Endothelial cell of umbilical vein (primary cell): ENCODE results near the gene POLR2H. TPM values are rescaled to one million over a fixed set of nuclear protein-coding genes. Genes with fewer than 3 reads are reported as not detected.
A peak's percentile ranks its signal among the peaks of the same experiment; 100 is the strongest.

Source experiments
- BruUV-seq: library from RNA; stranded (reverse); fragments of 400-500 nt; replicated peaks from 2 replicates; lab custom pipeline; 2021; lab: Mats Ljungman, UMichigan
- CTCF ChIA-PET: fragments of 300-600, 350-600 bp; sonication (Branson Sonifier 250); formaldehyde crosslinking; loops from one replicate; lab custom pipeline; 2021; ENCODE audit warnings: antibody characterized with exemption, inconsistent platforms; lab: Charles Lee
- POLR2A ChIA-PET: fragments of 300-600, 350-600 bp; sonication (Branson Sonifier 250); formaldehyde crosslinking; loops from one replicate; lab custom pipeline; 2021; ENCODE audit warnings: antibody characterized with exemption, inconsistent platforms; lab: Charles Lee
- DNase-seq: peaks from one replicate; pipeline ENCODE4 v3.0.0-alpha.2; 2011; ENCODE audit warnings: low read depth, low spot score
- FAIRE-seq: peaks from 2 replicates; lab custom pipeline; 2011; peaks lifted over from hg19 to GRCh38; lab: Jason Lieb, UNC
- H2AFZ ChIP-seq: 2 replicates; pipeline ENCODE4 v1.6.0; 2012; ENCODE audit warnings: low read depth, low read length, control low read depth, inconsistent platforms
- H3K27ac ChIP-seq: 2 replicates; pipeline ENCODE4 v1.5.1; 2011; ENCODE audit warnings: low read depth, mild to moderate bottlenecking, control low read depth, low read length, moderate library complexity; ENCODE audit not compliant: insufficient read depth
- H3K27me3 ChIP-seq, 2 experiments: 2 replicates each; pipeline versions ENCODE4 v1.6.0 to v1.6.1; 2011; ENCODE audit warnings: low read length in 2 of 2, mixed read lengths in 1 of 2; ENCODE audit not compliant: control insufficient read depth in 2 of 2, insufficient read depth in 2 of 2
- H3K36me3 ChIP-seq, 2 experiments: 2 replicates in 1 of 2; 3 replicates in 1 of 2; pipeline ENCODE4 v1.5.1; 2011; ENCODE audit warnings: low read length in 2 of 2, mild to moderate bottlenecking in 1 of 2, moderate library complexity in 1 of 2; ENCODE audit not compliant: control insufficient read depth in 2 of 2, insufficient read depth in 2 of 2; ENCODE audit errors: extremely low read depth in 1 of 2
- H3K4me1 ChIP-seq: 3 replicates; pipeline ENCODE4 v1.5.1; 2011; ENCODE audit warnings: mild to moderate bottlenecking, low read length; ENCODE audit not compliant: control insufficient read depth, insufficient read depth; ENCODE audit errors: extremely low read depth
- H3K4me2 ChIP-seq: 2 replicates; pipeline ENCODE4 v1.6.1; 2011; ENCODE audit warnings: low read length, control low read depth, mixed read lengths; ENCODE audit not compliant: insufficient read depth
- H3K4me3 ChIP-seq, 3 experiments: fragments of 200-600 bp in 1 of 3; sonication (generic), shearing (Covaris generic) in 1 of 3; replicated peaks in 1 of 3; 2 replicates each; pipeline ENCODE4 v1.5.1; 2011 to 2016; ENCODE audit warnings: control low read depth in 3 of 3, low read length in 3 of 3, mild to moderate bottlenecking in 2 of 3, inconsistent platforms in 1 of 3, low read depth in 1 of 3, moderate library complexity in 1 of 3; ENCODE audit not compliant: insufficient read depth in 1 of 3
- H3K79me2 ChIP-seq: 2 replicates; pipeline ENCODE4 v1.6.0; 2012; ENCODE audit warnings: low read length, inconsistent platforms; ENCODE audit not compliant: control insufficient read depth, insufficient read depth
- H3K9ac ChIP-seq: replicated peaks from 2 replicates; pipeline ENCODE3; 2011; ENCODE audit warnings: low read length, control low read depth; ENCODE audit not compliant: insufficient read depth; ENCODE audit errors: extremely low read depth
- H3K9me1 ChIP-seq: replicated peaks from 3 replicates; pipeline ENCODE4 v1.6.0; 2011; ENCODE audit warnings: mild to moderate bottlenecking, low read length; ENCODE audit not compliant: control insufficient read depth, insufficient read depth; ENCODE audit errors: extremely low read depth
- H3K9me3 ChIP-seq: replicated peaks from 2 replicates; pipeline ENCODE4 v1.5.1; 2012; ENCODE audit warnings: low read length, inconsistent platforms; ENCODE audit not compliant: control insufficient read depth, insufficient read depth
- H4K20me1 ChIP-seq: replicated peaks from 2 replicates; pipeline ENCODE3; 2011; ENCODE audit warnings: mild to moderate bottlenecking, low read length; ENCODE audit not compliant: control insufficient read depth, insufficient read depth; ENCODE audit errors: extremely low read depth
- CTCF ChIP-seq, 2 donors: IDR thresholded peaks; 1 replicate in 1 of 2; 2 replicates in 1 of 2; pipeline ENCODE4 v1.5.1; 2011; ENCODE audit warnings: low read length in 2 of 2, mild to moderate bottlenecking in 2 of 2, moderate library complexity in 2 of 2, control low read depth in 1 of 2, inconsistent platforms in 1 of 2, low read depth in 1 of 2; ENCODE audit not compliant: insufficient read depth in 1 of 2; ENCODE audit errors: extremely low read depth in 1 of 2
- EZH2 ChIP-seq: IDR thresholded peaks from 2 replicates; pipeline ENCODE4 v1.6.1; 2012; ENCODE audit warnings: borderline replicate concordance, low read depth, mild to moderate bottlenecking, moderate library complexity, low read length, inconsistent platforms; ENCODE audit not compliant: severe bottlenecking
- FOS ChIP-seq: IDR thresholded peaks from 2 replicates; pipeline ENCODE4 v1.6.1; 2011; ENCODE audit warnings: mild to moderate bottlenecking, low read length, moderate library complexity, borderline replicate concordance; ENCODE audit not compliant: insufficient read depth
- GATA2 ChIP-seq: IDR thresholded peaks from 2 replicates; pipeline ENCODE4 v1.7.0; 2011; ENCODE audit warnings: low read depth, mild to moderate bottlenecking, moderate library complexity, mixed read lengths, low read length; ENCODE audit not compliant: insufficient read length, insufficient read depth
- JUN ChIP-seq: IDR thresholded peaks from 2 replicates; pipeline ENCODE4 v1.6.1; 2011; ENCODE audit warnings: borderline replicate concordance, low read depth; ENCODE audit not compliant: insufficient read length, insufficient read depth
- MYC ChIP-seq: IDR thresholded peaks from one replicate; pipeline ENCODE4 v1.6.1; 2011; ENCODE audit warnings: mild to moderate bottlenecking, low read depth, low read length
- POLR2A ChIP-seq: IDR thresholded peaks from 2 replicates; pipeline ENCODE4 v1.6.1; 2012; ENCODE audit warnings: low read depth, mild to moderate bottlenecking, control low read depth, low read length
- POLR2AphosphoS5 ChIP-seq: IDR thresholded peaks from 2 replicates; pipeline ENCODE4 v1.6.1; 2012; ENCODE audit warnings: low read depth, mild to moderate bottlenecking, control low read depth, low read length, moderate library complexity; ENCODE audit not compliant: insufficient read depth
- dilution Hi-C: fragments of 300-500 bp; cut with MboI; formaldehyde crosslinking; loops from one replicate; pipeline ENCODE4 v1.15.0; 2019; ENCODE audit warnings: low sequenced_read_pairs; ENCODE audit not compliant: extremely low pct_ligation_motif_present
- intact Hi-C: fragments of 100-400 bp; cut with micrococcal nuclease; formaldehyde crosslinking; loops from one replicate; pipeline ENCODE4 v1.10.0; 2022
- polyA plus RNA-seq, 4 experiments: library from polyadenylated mRNA; depleted of rRNA in 3 of 4; stranded (reverse) in 3 of 4; unstranded in 1 of 4; fragments of >200 nt; gene quantifications; 2 replicates each; pipeline versions ENCODE4 v1.2.1 to v1.2.3, GENCODE V29; 2011 to 2012; ENCODE audit warnings: missing spikeins in 1 of 4
- total RNA-seq: library from RNA; stranded (reverse); gene quantifications from 2 replicates; pipeline ENCODE4 v1.2.3, GENCODE V29; 2021
- TF ChIP-seq, protein P1 (sequence below): IDR thresholded peaks from 2 replicates; pipeline ENCODE4 v1.6.1; 2011; ENCODE audit not compliant: insufficient read depth, insufficient read length

POLR2H gene
- total and polyA plus RNA-seq, 2 donors (not counting 3 experiments of a cell fraction or from before 2014, with no cell fraction given): 89.0 to 276 TPM

DNA sequence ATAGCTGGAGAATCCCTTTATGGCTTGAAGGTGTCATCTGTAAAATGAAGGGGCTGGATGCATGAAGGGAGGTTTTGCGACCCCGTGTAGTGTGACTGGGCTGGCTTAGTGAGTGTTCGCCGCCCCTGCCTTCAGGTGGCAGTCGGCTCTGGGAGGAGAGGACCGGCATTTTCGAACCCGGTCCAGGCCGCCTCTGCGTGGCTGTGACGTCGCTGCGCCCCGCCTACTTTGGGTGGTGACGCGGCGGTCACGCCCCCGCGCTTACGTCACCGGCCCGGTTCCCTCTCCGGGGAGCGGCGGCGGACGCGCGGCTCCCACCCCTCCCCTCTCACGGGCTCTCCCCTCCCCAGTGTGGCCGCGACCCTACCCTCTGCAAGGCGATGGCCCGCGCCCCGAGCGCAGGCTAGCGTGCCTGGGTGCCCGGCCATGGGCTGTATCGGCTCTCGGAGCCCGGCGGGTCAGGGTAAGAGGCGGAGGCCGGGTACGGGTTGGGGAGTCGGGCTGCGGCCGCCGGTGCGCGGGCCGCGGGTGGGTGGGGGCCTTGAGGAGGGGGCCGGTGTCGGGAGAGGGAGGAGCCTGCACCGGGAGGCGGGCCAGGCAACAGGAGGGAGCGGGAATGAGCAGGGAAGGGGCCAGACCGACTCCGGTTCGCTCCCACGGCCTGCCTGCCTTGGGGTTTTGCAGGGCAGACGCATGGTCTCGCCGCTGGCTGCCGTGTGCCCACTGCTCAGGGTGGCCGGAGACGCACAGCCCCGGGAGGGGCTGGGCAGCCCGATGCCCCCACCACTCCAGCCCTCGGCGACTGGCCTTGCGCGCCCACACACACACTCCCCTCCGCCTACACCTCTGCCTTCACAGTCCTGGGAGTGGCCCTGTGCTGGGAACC, 25.6 kb upstream of the POLR2H start:
- Histone ChIP-seq H4K20me1 (no peaks in the 10 kb centered on the region), H3K9ac (peak overlapping the region; percentile 76), H2AFZ (no peak overlapping the region), H3K27me3 (no peaks in the 10 kb centered on the region), H3K9me1 (no peaks in the 10 kb centered on the region), H3K4me1 (peaks cover 80% of the 10 kb centered on the region), H3K36me3 (peaks cover 18 to 24% of the 10 kb centered on the region in 2 experiments), H3K4me2 (peak overlapping the region; percentile 73), H3K79me2 (peaks cover 41% of the 10 kb centered on the region), H3K9me3 (no peaks in the 10 kb centered on the region), H3K27ac (peak overlapping the region; percentile 99), H3K4me3 (peak overlapping the region; percentile 31 to 62 (median 54))
- FAIRE-seq: peak; percentile 79
- peak; percentile 81 for DNase-seq
- ChIA-PET CTCF (interaction anchor here (1.1 to 1.6 kb wide), 3 partner anchors 10 to 30 kb away, joined by 4 to 7 read pairs (median 4); no protein-coding TSS in a partner anchor), POLR2A (interaction anchor here (1.0 kb wide), 1 partner anchor 16 kb away, joined by 3 read pairs; no protein-coding TSS in a partner anchor)
- no TSS peak for BruUV-seq
- TF ChIP-seq JUN (peak; percentile 5), MYC (no peak), FOS (peak; percentile 14), CTCF (IDR thresholded peaks at IDR 0.05; ENCODE audit: extremely low read depth in 1 of 2, insufficient read depth in 1 of 2, low read depth in 1 of 2, low read length in 2 of 2) (no peak), GATA2 (no peak), POLR2AphosphoS5 (peak; percentile 84), EZH2 (no peak), POLR2A (no peak)
- TF ChIP-seq, protein P1, sequence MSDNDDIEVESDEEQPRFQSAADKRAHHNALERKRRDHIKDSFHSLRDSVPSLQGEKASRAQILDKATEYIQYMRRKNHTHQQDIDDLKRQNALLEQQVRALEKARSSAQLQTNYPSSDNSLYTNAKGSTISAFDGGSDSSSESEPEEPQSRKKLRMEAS: no peak
- dilution Hi-C loops (no loop called here), intact Hi-C loops (loop anchor here (10.0 kb wide), 1 partner anchor 1599 kb away; the partner anchor contains the start of gene TRA2B)
